ENCODE measurements around the gene TIMM23. TPM values are rescaled to one million over a fixed set of nuclear protein-coding genes. Genes with fewer than 3 reads are reported as not detected.
"Not testable (repeated sequence)": the region's sequence is repeated elsewhere in the genome, so short reads cannot be mapped to it uniquely, and the experiment has no call there.

TIMM23 gene, protein sequence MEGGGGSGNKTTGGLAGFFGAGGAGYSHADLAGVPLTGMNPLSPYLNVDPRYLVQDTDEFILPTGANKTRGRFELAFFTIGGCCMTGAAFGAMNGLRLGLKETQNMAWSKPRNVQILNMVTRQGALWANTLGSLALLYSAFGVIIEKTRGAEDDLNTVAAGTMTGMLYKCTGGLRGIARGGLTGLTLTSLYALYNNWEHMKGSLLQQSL
- total RNA-seq (2021; ENCODE audit: unreplicated experiment) (70.1 TPM), Bru-seq, nascent RNA (percentile 96 among the genes with signal in this experiment), BruChase-seq, experiment 1, labeled RNA remaining after a 6-hour chase (percentile 83 among the genes with signal in this experiment), BruChase-seq, experiment 2, labeled RNA remaining after a 2-hour chase (percentile 85 among the genes with signal in this experiment)
- polyA plus RNA-seq (2012) = 45.8 and 59.2 TPM in 2 replicates
- long read RNA-seq, transcript TIMM23-201 (7 exons, 1,222 nt) = major isoform, 68 of 89 reads
- long read RNA-seq, partial matches to known transcripts = 4 of 89 reads
- long read RNA-seq, other reads (novel, unspliced or antisense) = 17 of 89 reads

GRCh38 chr10:45972106-45972812, at the start of gene TIMM23:
TSS of gene TIMM23 (plus strand) at chr10:45972489. CDS start at chr10:45972625, 136 bp downstream.
- peak within 1 kb of the TSS; percentile 81 for H3K9ac ChIP-seq (ENCODE audit: low read length)
- H4K20me1 ChIP-seq (ENCODE audit: insufficient read depth); H3K36me3 ChIP-seq (ENCODE audit: control insufficient read depth in 1 of 2, insufficient read depth in 2 of 2, low read length in 2 of 2); RAD21 ChIA-PET (ENCODE audit: low non-redundant PET in 1 of 2, low total read pairs in 2 of 2, uncharacterized antibody in 2 of 2, unreplicated experiment in 2 of 2); BruUV-seq (replicated peaks); H3K27me3 ChIP-seq (ENCODE audit: insufficient read depth, low read length); CTCF ChIA-PET; H3K9me3 ChIP-seq (ENCODE audit: control insufficient read depth in 1 of 2, insufficient read depth in 1 of 2, low read depth in 1 of 2, low read length in 2 of 2); H2AFZ ChIP-seq (ENCODE audit: low read depth, low read length, poor library complexity, severe bottlenecking); intact Hi-C loops (cut with micrococcal nuclease); H3K9me2 ChIP-seq (ENCODE audit: insufficient read depth); H3K4me1 ChIP-seq (ENCODE audit: control insufficient read depth in 1 of 2, insufficient read depth in 2 of 2, low read length in 2 of 2); POLR2A ChIA-PET: not testable (repeated sequence)
- H3K4me2 ChIP-seq (ENCODE audit: low read length) = peak within 1 kb of the TSS; percentile 78
- H3K27ac ChIP-seq (ENCODE audit: low read depth, low read length) = peak within 1 kb of the TSS; percentile 56
- H3K79me2 ChIP-seq (ENCODE audit: insufficient read depth, low read length) = peaks cover 82% of the 10 kb centered on the region
- TF ChIP-seq, protein P1, sequence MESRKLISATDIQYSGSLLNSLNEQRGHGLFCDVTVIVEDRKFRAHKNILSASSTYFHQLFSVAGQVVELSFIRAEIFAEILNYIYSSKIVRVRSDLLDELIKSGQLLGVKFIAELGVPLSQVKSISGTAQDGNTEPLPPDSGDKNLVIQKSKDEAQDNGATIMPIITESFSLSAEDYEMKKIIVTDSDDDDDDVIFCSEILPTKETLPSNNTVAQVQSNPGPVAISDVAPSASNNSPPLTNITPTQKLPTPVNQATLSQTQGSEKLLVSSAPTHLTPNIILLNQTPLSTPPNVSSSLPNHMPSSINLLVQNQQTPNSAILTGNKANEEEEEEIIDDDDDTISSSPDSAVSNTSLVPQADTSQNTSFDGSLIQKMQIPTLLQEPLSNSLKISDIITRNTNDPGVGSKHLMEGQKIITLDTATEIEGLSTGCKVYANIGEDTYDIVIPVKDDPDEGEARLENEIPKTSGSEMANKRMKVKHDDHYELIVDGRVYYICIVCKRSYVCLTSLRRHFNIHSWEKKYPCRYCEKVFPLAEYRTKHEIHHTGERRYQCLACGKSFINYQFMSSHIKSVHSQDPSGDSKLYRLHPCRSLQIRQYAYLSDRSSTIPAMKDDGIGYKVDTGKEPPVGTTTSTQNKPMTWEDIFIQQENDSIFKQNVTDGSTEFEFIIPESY (IDR thresholded peaks at IDR 0.05; ENCODE audit: extremely low read depth, insufficient replicate concordance, low read length) = peak; percentile 66
- TF ChIP-seq TCF7L2 (IDR thresholded peaks at IDR 0.05; ENCODE audit: borderline replicate concordance, extremely low read depth, insufficient read depth, insufficient read length) = peak; percentile 48
- TF ChIP-seq MAX (IDR thresholded peaks at IDR 0.05) = peak; percentile 80
- 0 out of 2 replicates have a peak, but pooled peaks have one; percentile 13 for TF ChIP-seq CBX3 (IDR thresholded peaks at IDR 0.05; ENCODE audit: low read depth)
- TF ChIP-seq POLR2AphosphoS5 (IDR thresholded peaks at IDR 0.05; ENCODE audit: low read depth, low read length) = peak; percentile 66
- peak; percentile 29 for TF ChIP-seq YY1 (IDR thresholded peaks at IDR 0.05; ENCODE audit: extremely low read depth, insufficient replicate concordance, low read depth, low read length)
- peak; percentile 62 for TF ChIP-seq ELF1 (IDR thresholded peaks at IDR 0.05; ENCODE audit: borderline replicate concordance, low read depth)
- TF ChIP-seq POLR2A (IDR thresholded peaks at IDR 0.05; ENCODE audit: borderline replicate concordance, extremely low read depth, insufficient read depth, insufficient read length) = peak; percentile 43
- peak; percentile 35 for TF ChIP-seq ZFX (IDR thresholded peaks at IDR 0.05)
- peak; percentile 62; the same call in 1 of the 2 replicates for TF ChIP-seq SIN3A (IDR thresholded peaks at IDR 0.05; ENCODE audit: low read depth)
- peak within 1 kb of the TSS; percentile 77 to 78 for H3K4me3 ChIP-seq (replicated peaks in 1 of 2; ENCODE audit: low read depth in 1 of 2, low read length in 2 of 2)
- peak; percentile 67 for DNase-seq (ENCODE audit: low read depth, low spot score)
- ATAC-seq = peak; percentile 89

DNA sequence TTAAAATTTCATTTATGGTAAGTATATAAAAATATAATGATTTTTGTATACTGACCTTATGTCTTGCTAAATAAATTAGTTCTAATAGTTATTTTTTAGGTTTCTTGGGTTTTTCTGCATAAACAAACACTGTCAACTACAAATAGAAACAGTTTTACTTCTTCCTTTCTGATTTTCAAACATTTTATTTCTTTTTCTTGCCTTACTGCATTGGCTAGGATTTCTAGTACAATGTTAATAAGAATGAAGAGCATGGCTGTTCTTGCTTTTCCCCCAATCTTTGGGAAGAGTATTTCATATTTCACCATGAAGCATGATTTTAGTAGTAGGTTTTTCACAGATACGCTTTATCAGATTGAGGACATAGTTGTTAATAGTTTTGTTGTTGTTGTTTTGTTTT, 45.5 kb upstream of the TIMM23 start:
- H3K4me2 ChIP-seq (ENCODE audit: low read length); ATAC-seq; H3K9ac ChIP-seq (ENCODE audit: low read length); H3K4me3 ChIP-seq (replicated peaks in 1 of 2; ENCODE audit: low read depth in 1 of 2, low read length in 2 of 2); H3K4me1 ChIP-seq (ENCODE audit: control insufficient read depth in 1 of 2, insufficient read depth in 2 of 2, low read length in 2 of 2); RAD21 ChIA-PET (ENCODE audit: low non-redundant PET in 1 of 2, low total read pairs in 2 of 2, uncharacterized antibody in 2 of 2, unreplicated experiment in 2 of 2); H4K20me1 ChIP-seq (ENCODE audit: insufficient read depth); H3K36me3 ChIP-seq (ENCODE audit: control insufficient read depth in 1 of 2, insufficient read depth in 2 of 2, low read length in 2 of 2); CTCF ChIA-PET; POLR2A ChIA-PET; H3K27ac ChIP-seq (ENCODE audit: low read depth, low read length); DNase-seq (ENCODE audit: low read depth, low spot score); H3K79me2 ChIP-seq (ENCODE audit: insufficient read depth, low read length); H2AFZ ChIP-seq (ENCODE audit: low read depth, low read length, poor library complexity, severe bottlenecking); H3K9me3 ChIP-seq (ENCODE audit: control insufficient read depth in 1 of 2, insufficient read depth in 1 of 2, low read depth in 1 of 2, low read length in 2 of 2); BruUV-seq (replicated peaks); H3K9me2 ChIP-seq (ENCODE audit: insufficient read depth); intact Hi-C loops (cut with micrococcal nuclease); H3K27me3 ChIP-seq (ENCODE audit: insufficient read depth, low read length): not testable (repeated sequence)
